Prostate gland (tissue), 2 donors: ENCODE measurements around the gene C17orf107. TPM values are rescaled to one million over a fixed set of nuclear protein-coding genes. Genes with fewer than 3 reads are reported as not detected.

Source experiments
- DNase-seq: peaks from one replicate; pipeline ENCODE4 v3.0.0-alpha.2; 2019; ENCODE audit warnings: low spot score
- H3K27ac ChIP-seq, 2 donors: fragments of 200-600 bp; sonication (generic); 2 replicates each; pipeline ENCODE4 v1.5.1; 2017 to 2019
- H3K27me3 ChIP-seq: fragments of 200-600 bp; sonication (generic); replicated peaks from 2 replicates; pipeline ENCODE4 v1.5.1; 2019; ENCODE audit not compliant: insufficient read depth
- H3K36me3 ChIP-seq, 2 donors: fragments of 200-600 bp; sonication (generic); 1 replicate in 1 of 2; 2 replicates in 1 of 2; pipeline versions ENCODE4 v1.5.1 to v1.8.1; 2017 to 2019
- H3K4me1 ChIP-seq: fragments of 200-600 bp; sonication (generic); replicated peaks from 2 replicates; pipeline ENCODE4 v1.5.1; 2019
- H3K4me3 ChIP-seq, 2 donors: fragments of 200-600 bp; sonication (generic); 2 replicates each; pipeline ENCODE4 v1.5.1; 2017 to 2019
- H3K9me3 ChIP-seq: fragments of 200-600 bp; sonication (generic); 2 replicates; pipeline ENCODE4 v1.5.1; 2017
- POLR2A ChIP-seq: fragments of 450-650 bp; IDR thresholded peaks from one replicate; pipeline ENCODE4 v1.6.1; 2016; ENCODE audit warnings: antibody characterized with exemption, mild to moderate bottlenecking
- POLR2AphosphoS5 ChIP-seq: sonication (generic); formaldehyde crosslinking; IDR thresholded peaks from one replicate; pipeline ENCODE4 v1.6.1; 2017; ENCODE audit warnings: antibody characterized with exemption
- WGBS: methylation state at CpG from one replicate; pipeline ENCODE4 v1.1.5; 2018; 5-methylcytosine and 5-hydroxymethylcytosine counted together
- intact Hi-C: fragments of 100-400 bp; cut with DNase I; formaldehyde crosslinking; loops from one replicate; pipeline ENCODE4 v1.14.2; 2022
- total RNA-seq, 2 donors: library from RNA; depleted of rRNA; stranded (reverse); fragments of >200 nt; gene quantifications; one replicate each; pipeline ENCODE4 v1.1.0, GENCODE V29; 2016
- TF ChIP-seq, protein P1 (sequence below), 4 experiments: fragments of 200-600 bp in 2 of 4; fragments of 450-650 bp in 2 of 4; sonication (generic) in 2 of 4; IDR thresholded peaks; 1 replicate in 3 of 4; 2 replicates in 1 of 4; pipeline ENCODE4 v1.5.1; 2016 to 2019; ENCODE audit warnings: antibody characterized with exemption in 4 of 4, mild to moderate bottlenecking in 2 of 4, moderate library complexity in 2 of 4

C17orf107 gene
- total RNA-seq, 2 donors from 2014 or later = 2.4 to 15.4 TPM

DNA sequence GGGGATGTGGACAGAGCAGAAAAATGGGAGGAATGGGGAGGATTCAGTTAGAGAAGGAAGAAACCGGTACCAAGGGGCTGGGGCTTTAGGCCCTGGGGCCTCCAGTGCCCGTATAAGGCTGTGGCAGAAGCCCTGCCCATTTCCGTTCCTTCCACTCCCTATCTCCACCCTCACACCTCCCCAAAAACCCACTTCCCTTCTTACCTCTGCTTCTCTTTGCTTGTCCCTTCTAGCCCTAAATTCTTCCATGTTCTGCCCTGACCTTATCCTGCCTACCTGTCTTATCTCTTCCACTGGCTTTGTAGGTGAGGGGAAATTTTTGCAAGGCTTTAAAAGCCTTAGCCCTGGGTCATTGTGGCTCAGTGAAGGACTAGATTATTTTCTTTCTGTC is 44.8 kb downstream of the C17orf107 start:
- intact Hi-C loops = no loop called here
- no peaks in the 10 kb centered on the region for H3K27me3 ChIP-seq
- no peak overlapping the region for H3K4me3 ChIP-seq
- peaks cover 20% of the 10 kb centered on the region for H3K4me1 ChIP-seq
- TF ChIP-seq, protein P1, sequence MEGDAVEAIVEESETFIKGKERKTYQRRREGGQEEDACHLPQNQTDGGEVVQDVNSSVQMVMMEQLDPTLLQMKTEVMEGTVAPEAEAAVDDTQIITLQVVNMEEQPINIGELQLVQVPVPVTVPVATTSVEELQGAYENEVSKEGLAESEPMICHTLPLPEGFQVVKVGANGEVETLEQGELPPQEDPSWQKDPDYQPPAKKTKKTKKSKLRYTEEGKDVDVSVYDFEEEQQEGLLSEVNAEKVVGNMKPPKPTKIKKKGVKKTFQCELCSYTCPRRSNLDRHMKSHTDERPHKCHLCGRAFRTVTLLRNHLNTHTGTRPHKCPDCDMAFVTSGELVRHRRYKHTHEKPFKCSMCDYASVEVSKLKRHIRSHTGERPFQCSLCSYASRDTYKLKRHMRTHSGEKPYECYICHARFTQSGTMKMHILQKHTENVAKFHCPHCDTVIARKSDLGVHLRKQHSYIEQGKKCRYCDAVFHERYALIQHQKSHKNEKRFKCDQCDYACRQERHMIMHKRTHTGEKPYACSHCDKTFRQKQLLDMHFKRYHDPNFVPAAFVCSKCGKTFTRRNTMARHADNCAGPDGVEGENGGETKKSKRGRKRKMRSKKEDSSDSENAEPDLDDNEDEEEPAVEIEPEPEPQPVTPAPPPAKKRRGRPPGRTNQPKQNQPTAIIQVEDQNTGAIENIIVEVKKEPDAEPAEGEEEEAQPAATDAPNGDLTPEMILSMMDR (IDR thresholded peaks at IDR 0.05) = no peak
- TF ChIP-seq POLR2A (no peak), POLR2AphosphoS5 (no peak)
- no peaks in the 10 kb centered on the region for H3K9me3 ChIP-seq
- H3K27ac ChIP-seq = no peak overlapping the region
- 32% methylated on average over 3 of the region's 3 CpGs for WGBS
- DNase-seq = no peak
- peaks cover 0 to 5% of the 10 kb centered on the region in 2 donors for H3K36me3 ChIP-seq

DNA sequence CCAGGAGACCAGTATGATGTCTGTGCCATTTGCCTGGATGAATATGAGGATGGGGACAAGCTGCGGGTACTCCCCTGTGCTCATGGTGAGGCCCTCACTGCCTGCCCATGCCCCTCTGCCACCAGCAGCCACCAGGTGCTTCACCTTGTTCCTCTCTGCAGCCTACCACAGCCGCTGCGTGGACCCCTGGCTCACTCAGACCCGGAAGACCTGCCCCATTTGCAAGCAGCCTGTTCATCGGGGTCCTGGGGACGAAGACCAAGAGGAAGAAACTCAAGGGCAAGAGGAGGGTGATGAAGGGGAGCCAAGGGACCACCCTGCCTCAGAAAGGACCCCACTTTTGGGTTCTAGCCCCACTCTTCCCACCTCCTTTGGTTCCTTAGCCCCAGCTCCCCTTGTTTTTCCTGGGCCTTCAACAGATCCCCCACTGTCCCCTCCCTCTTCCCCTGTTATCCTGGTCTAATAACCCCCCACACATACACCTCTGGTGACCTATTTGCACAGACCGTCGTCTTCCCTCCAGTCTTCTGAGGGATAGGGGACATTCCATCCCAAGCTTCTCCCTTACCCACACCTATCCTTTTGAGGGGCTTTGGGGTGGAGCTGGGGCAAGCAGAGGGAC is 45.3 kb downstream of the C17orf107 start:
- 53% methylated on average over 8 of the region's 8 CpGs for WGBS
- intact Hi-C loops = loop anchor here (5.0 kb wide), 1 partner anchor 43 kb away; the partner anchor contains the start of gene CAMTA2
- Histone ChIP-seq H3K36me3 (peaks cover 0 to 5% of the 10 kb centered on the region in 2 donors), H3K27ac (peak overlapping the region in 1 of 2 donors; percentile 96), H3K4me1 (peaks cover 20% of the 10 kb centered on the region), H3K27me3 (no peaks in the 10 kb centered on the region), H3K4me3 (no peak overlapping the region), H3K9me3 (no peaks in the 10 kb centered on the region)
- no peak for TF ChIP-seq POLR2A
- TF ChIP-seq, protein P1 (IDR thresholded peaks at IDR 0.05) = no peak
- TF ChIP-seq POLR2AphosphoS5 = no peak
- no peak for DNase-seq

DNA sequence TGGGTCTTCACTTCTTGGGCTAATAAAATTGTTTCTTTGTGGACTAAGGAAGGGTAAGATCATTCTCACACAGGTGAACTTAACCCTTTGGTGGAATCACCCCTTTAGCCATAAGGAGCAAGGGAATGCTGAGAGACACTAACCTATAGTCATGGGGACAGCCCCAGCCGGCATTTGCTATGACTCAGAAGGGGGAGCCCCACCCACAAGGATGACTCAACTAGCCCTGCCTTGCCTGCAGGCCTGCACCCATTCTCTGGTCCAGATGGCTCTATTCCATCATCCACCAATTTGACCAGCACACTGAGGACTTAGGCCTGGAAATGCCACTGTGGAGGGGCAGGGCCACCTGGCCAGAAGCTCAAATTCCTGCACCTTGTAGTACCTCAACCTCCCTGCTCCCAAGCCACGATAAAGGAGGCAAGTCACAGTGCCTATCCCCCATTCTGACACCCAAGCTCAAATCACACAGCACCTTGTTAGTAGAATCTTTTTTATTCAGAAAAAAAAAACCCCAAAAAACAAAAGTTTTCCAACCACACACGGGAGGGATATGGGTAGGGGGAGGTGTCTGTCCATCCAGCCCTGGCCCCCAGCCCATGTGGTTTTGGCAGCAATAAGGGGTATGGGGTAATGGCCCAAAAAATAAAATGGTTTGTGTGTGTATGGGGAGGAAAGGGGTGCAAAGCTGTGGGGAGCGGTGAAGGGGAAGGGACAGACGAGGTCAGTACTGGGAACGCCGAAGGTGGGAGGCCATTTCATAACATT is 46.0 kb downstream of the C17orf107 start:
- WGBS = 34% methylated on average over 7 of the region's 7 CpGs
- H3K4me1 ChIP-seq = peaks cover 20% of the 10 kb centered on the region
- H3K27ac ChIP-seq = peak overlapping the region; percentile 8 to 96
- no peak overlapping the region for H3K4me3 ChIP-seq
- peak; percentile 45 for TF ChIP-seq POLR2AphosphoS5
- TF ChIP-seq, protein P1 (IDR thresholded peaks at IDR 0.05) = no peak
- TF ChIP-seq POLR2A = no peak
- no peaks in the 10 kb centered on the region for H3K9me3 ChIP-seq
- peaks cover 0 to 5% of the 10 kb centered on the region in 2 donors for H3K36me3 ChIP-seq
- peak; percentile 47 for DNase-seq
- intact Hi-C loops = loop anchor here (5.0 kb wide), 1 partner anchor 42 kb away; the partner anchor contains the start of gene CAMTA2
- no peaks in the 10 kb centered on the region for H3K27me3 ChIP-seq

DNA sequence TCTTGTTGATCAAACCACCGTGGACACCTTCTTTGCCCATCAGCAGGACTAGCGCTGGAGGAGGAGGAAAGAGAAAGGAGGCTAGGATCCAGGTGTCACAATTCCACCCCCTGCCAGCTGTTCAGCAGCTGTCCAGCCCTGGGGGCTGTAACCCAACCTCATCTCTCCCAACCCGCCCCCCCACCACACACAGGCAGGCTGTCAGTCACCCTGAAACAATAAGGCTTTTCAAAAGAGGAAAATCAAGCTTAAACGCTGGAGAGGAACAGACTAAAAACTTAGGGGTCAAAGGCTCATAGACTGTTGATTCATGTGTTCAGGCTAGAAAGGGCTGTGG is 46.6 kb downstream of the C17orf107 start:
- 26% methylated on average over 4 of the region's 4 CpGs for WGBS
- Histone ChIP-seq H3K9me3 (no peaks in the 10 kb centered on the region), H3K27me3 (no peaks in the 10 kb centered on the region), H3K4me3 (no peak overlapping the region), H3K4me1 (peaks cover 20% of the 10 kb centered on the region), H3K36me3 (peaks cover 0 to 5% of the 10 kb centered on the region in 2 donors), H3K27ac (peak overlapping the region; percentile 8 to 96)
- DNase-seq = no peak
- TF ChIP-seq POLR2AphosphoS5 = no peak
- TF ChIP-seq, protein P1 (IDR thresholded peaks at IDR 0.05) = no peak
- no peak for TF ChIP-seq POLR2A
- intact Hi-C loops = loop anchor here (5.0 kb wide), 1 partner anchor 41 kb away; the partner anchor contains the start of gene CAMTA2
